Lower leg skin (tissue), 3 donors: Measurements from ENCODE around the gene CDON.

Experiments
- POLR2A ChIP-seq, 2 donors: fragments of 450-650 bp; IDR thresholded peaks; one replicate each; pipeline ENCODE4 v1.6.1; 2016 to 2017; ENCODE audit warnings: antibody characterized with exemption in 2 of 2, mild to moderate bottlenecking in 1 of 2, moderate library complexity in 1 of 2
- TF ChIP-seq, protein P1 (sequence below), 3 donors: fragments of 450-650 bp; IDR thresholded peaks; one replicate each; pipeline ENCODE4 v1.5.1; 2016; ENCODE audit warnings: antibody characterized with exemption in 3 of 3, mild to moderate bottlenecking in 3 of 3, moderate library complexity in 2 of 3

GRCh38 chr11:126039485-126040271, 23.0 kb downstream of the CDON start:
- TF ChIP-seq, protein P1, sequence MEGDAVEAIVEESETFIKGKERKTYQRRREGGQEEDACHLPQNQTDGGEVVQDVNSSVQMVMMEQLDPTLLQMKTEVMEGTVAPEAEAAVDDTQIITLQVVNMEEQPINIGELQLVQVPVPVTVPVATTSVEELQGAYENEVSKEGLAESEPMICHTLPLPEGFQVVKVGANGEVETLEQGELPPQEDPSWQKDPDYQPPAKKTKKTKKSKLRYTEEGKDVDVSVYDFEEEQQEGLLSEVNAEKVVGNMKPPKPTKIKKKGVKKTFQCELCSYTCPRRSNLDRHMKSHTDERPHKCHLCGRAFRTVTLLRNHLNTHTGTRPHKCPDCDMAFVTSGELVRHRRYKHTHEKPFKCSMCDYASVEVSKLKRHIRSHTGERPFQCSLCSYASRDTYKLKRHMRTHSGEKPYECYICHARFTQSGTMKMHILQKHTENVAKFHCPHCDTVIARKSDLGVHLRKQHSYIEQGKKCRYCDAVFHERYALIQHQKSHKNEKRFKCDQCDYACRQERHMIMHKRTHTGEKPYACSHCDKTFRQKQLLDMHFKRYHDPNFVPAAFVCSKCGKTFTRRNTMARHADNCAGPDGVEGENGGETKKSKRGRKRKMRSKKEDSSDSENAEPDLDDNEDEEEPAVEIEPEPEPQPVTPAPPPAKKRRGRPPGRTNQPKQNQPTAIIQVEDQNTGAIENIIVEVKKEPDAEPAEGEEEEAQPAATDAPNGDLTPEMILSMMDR (IDR thresholded peaks at IDR 0.05), result no peak
- no peak for TF ChIP-seq POLR2A (IDR thresholded peaks at IDR 0.05)
